Testis (tissue), 2 donors: ENCODE measurements around the gene PCBP3.

Experiments used
- CTCF ChIP-seq, 3 experiments: fragments of 450-650 bp in 2 of 3; fragments of 200-600 bp in 1 of 3; sonication (generic) in 1 of 3; IDR thresholded peaks; one replicate each; pipeline ENCODE4 v1.5.1; 2016 to 2019; ENCODE audit warnings: antibody characterized with exemption in 3 of 3, mild to moderate bottlenecking in 2 of 3, moderate library complexity in 1 of 3
- POLR2A ChIP-seq: fragments of 450-650 bp; IDR thresholded peaks from one replicate; pipeline ENCODE4 v1.6.1; 2017; ENCODE audit warnings: antibody characterized with exemption, mild to moderate bottlenecking, moderate library complexity

GRCh38 chr21:45817345-45817744 is 173.8 kb downstream of the PCBP3 start:
- TF ChIP-seq CTCF (IDR thresholded peaks at IDR 0.05) (no peak), POLR2A (no peak)
